ENCODE data around the gene C12orf42. TPM values are rescaled to one million over a fixed set of nuclear protein-coding genes. Genes with fewer than 3 reads are reported as not detected.

C12orf42 gene
- total and polyA plus RNA-seq, 2 donors (not counting 1 experiment from before 2014, with no cell fraction given): 25.6 to 138 TPM

DNA sequence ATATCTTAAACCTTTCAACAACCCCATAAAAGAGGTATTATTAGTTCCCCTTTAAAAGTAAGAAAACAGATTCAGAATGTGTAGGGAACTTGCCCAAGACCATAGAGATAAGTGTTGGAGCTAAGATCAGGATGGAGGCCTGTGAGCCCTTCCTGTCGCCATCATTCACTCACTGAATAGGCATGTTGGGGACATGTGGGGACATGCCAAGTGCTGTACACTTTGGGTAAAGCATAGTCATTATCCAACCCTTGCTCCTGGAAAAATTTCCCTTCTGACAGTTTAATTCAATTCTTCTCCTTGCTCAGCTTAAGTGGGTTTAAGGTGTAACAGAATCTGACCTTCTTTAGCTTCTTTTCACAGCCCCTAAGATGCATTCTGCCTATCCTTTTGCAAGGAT is 28.0 kb upstream of the C12orf42 start:
- peaks cover 1 to 2% of the 10 kb centered on the region in 2 donors for H3K4me1 ChIP-seq (ENCODE audit: control insufficient read depth in 2 of 2, insufficient read depth in 2 of 2, low read length in 2 of 2)
- no peak overlapping the region for H3K9ac ChIP-seq (ENCODE audit: low read length)
- H2AFZ ChIP-seq (ENCODE audit: insufficient read depth, low read depth, low read length, poor library complexity, severe bottlenecking): no peak overlapping the region
- Mint-ChIP-seq H3K4me3 (no peak overlapping the region), H3K9me3 (ENCODE audit: insufficient read depth) (peaks cover 4% of the 10 kb centered on the region), H3K4me1 (peaks cover 7% of the 10 kb centered on the region), H3K27ac (no peak overlapping the region), H3K27me3 (peaks cover 3% of the 10 kb centered on the region)
- peaks cover 0 to 2% (median 0%) of the 10 kb centered on the region in 3 donors for H3K9me3 ChIP-seq (ENCODE audit: control extremely low read depth in 1 of 3, control insufficient read depth in 2 of 3, insufficient read depth in 1 of 3, low read length in 2 of 3)
- no peak for ATAC-seq (ENCODE audit: low read depth)
- intact Hi-C loops (cut with micrococcal nuclease): no loop called here
- ChIA-PET CTCF (interaction anchor here (1.1 to 2.0 kb wide), 4 partner anchors 10 to 575 kb away, joined by 3 to 12 read pairs (median 7); no protein-coding TSS in a partner anchor), POLR2A (interaction anchor here (0.6 kb wide), 1 partner anchor 690 kb away, joined by 4 read pairs; no protein-coding TSS in a partner anchor)
- DNase-seq: no peak
- no peaks in the 10 kb centered on the region for H3K36me3 ChIP-seq (replicated peaks in 1 of 2; ENCODE audit: control extremely low read depth in 1 of 2, control insufficient read depth in 1 of 2, extremely low read depth in 1 of 2, insufficient read depth in 2 of 2, low read length in 1 of 2)
- no peak for TF ChIP-seq EZH2 (IDR thresholded peaks at IDR 0.05; ENCODE audit: borderline replicate concordance, insufficient read depth, low read depth, low read length, poor library complexity, severe bottlenecking)
- TF ChIP-seq, protein P1, sequence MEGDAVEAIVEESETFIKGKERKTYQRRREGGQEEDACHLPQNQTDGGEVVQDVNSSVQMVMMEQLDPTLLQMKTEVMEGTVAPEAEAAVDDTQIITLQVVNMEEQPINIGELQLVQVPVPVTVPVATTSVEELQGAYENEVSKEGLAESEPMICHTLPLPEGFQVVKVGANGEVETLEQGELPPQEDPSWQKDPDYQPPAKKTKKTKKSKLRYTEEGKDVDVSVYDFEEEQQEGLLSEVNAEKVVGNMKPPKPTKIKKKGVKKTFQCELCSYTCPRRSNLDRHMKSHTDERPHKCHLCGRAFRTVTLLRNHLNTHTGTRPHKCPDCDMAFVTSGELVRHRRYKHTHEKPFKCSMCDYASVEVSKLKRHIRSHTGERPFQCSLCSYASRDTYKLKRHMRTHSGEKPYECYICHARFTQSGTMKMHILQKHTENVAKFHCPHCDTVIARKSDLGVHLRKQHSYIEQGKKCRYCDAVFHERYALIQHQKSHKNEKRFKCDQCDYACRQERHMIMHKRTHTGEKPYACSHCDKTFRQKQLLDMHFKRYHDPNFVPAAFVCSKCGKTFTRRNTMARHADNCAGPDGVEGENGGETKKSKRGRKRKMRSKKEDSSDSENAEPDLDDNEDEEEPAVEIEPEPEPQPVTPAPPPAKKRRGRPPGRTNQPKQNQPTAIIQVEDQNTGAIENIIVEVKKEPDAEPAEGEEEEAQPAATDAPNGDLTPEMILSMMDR (IDR thresholded peaks at IDR 0.05): no peak
- no peak overlapping the region for H3K27ac ChIP-seq (ENCODE audit: low read length in 2 of 2)
- H3K4me3 ChIP-seq (ENCODE audit: control extremely low read depth in 1 of 5, extremely low read depth in 1 of 5, insufficient read depth in 1 of 5, low read depth in 2 of 5, low read length in 4 of 5): no peak overlapping the region
- no peak overlapping the region for H3K4me2 ChIP-seq (replicated peaks; ENCODE audit: low read depth, low read length, poor library complexity, severe bottlenecking)
- H3K79me2 ChIP-seq (ENCODE audit: control insufficient read depth, insufficient read depth, low read length): no peaks in the 10 kb centered on the region
- H3K27me3 ChIP-seq (replicated peaks in 1 of 4; ENCODE audit: control extremely low read depth in 1 of 4, control insufficient read depth in 3 of 4, insufficient read depth in 4 of 4, low read length in 3 of 4): peaks cover 0 to 3% (median 0%) of the 10 kb centered on the region in 4 experiments
- H4K20me1 ChIP-seq (ENCODE audit: control insufficient read depth, insufficient read depth, low read length, poor library complexity, severe bottlenecking): no peaks in the 10 kb centered on the region
- 100% methylated on average over 1 of the region's 1 CpG for WGBS (ENCODE audit: insufficient coverage)

DNA sequence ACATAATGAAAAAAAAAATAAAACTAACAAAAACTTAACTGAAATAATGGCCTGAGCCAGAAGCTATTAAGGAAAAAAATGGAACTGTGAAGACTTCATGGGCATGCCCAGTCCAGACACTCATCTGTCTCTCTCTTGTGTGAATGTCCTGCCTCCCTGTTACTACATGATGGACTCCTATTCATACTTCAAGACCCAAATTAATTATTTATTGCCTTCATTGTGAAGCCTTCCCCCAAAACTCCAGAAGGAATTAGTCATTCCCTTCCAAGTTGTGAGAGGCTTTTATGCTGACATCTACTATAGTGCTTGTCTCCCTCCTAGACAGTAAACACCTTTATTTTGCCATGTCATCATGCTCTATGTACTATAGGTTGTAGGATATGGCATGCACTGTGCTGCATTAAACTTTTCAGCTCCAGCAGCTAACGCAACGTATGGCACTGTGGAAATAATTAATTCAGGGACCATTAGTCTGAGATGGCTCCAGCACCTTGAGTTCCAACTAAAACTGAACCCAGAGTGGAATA is 25.0 kb upstream of the C12orf42 start:
- POLR2A ChIA-PET: no interaction called here
- H3K27ac ChIP-seq (ENCODE audit: low read length in 2 of 2): no peak overlapping the region
- no peak overlapping the region for H2AFZ ChIP-seq (ENCODE audit: insufficient read depth, low read depth, low read length, poor library complexity, severe bottlenecking)
- no peak for TF ChIP-seq EZH2 (IDR thresholded peaks at IDR 0.05; ENCODE audit: borderline replicate concordance, insufficient read depth, low read depth, low read length, poor library complexity, severe bottlenecking)
- TF ChIP-seq, protein P1 (IDR thresholded peaks at IDR 0.05): no peak
- H3K27me3 ChIP-seq (replicated peaks in 1 of 4; ENCODE audit: control extremely low read depth in 1 of 4, control insufficient read depth in 3 of 4, insufficient read depth in 4 of 4, low read length in 3 of 4): peaks cover 0 to 3% (median 0%) of the 10 kb centered on the region in 4 experiments
- DNase-seq (no peak), ATAC-seq (ENCODE audit: low read depth) (no peak)
- no CpG with 5 or more reads among the region's 2 CpGs for WGBS (ENCODE audit: insufficient coverage)
- H3K4me3 ChIP-seq (ENCODE audit: control extremely low read depth in 1 of 5, extremely low read depth in 1 of 5, insufficient read depth in 1 of 5, low read depth in 2 of 5, low read length in 4 of 5): no peak overlapping the region
- peaks cover 4% of the 10 kb centered on the region for H3K9me3 Mint-ChIP-seq (ENCODE audit: insufficient read depth)
- H3K4me1 Mint-ChIP-seq: peaks cover 13% of the 10 kb centered on the region
- peaks cover 3% of the 10 kb centered on the region for H3K27me3 Mint-ChIP-seq
- peaks cover 0 to 6% (median 4%) of the 10 kb centered on the region in 3 donors for H3K9me3 ChIP-seq (ENCODE audit: control extremely low read depth in 1 of 3, control insufficient read depth in 2 of 3, insufficient read depth in 1 of 3, low read length in 2 of 3)
- CTCF ChIA-PET: interaction anchor here (1.6 kb wide), 1 partner anchor 572 kb away, joined by 5 read pairs; no protein-coding TSS in a partner anchor
- no peak overlapping the region for H3K4me3 Mint-ChIP-seq
- no peak overlapping the region for H3K27ac Mint-ChIP-seq
- no peak overlapping the region for H3K9ac ChIP-seq (ENCODE audit: low read length)
- no peaks in the 10 kb centered on the region for H3K36me3 ChIP-seq (replicated peaks in 1 of 2; ENCODE audit: control extremely low read depth in 1 of 2, control insufficient read depth in 1 of 2, extremely low read depth in 1 of 2, insufficient read depth in 2 of 2, low read length in 1 of 2)
- intact Hi-C loops (cut with micrococcal nuclease): no loop called here
- no peak overlapping the region for H3K4me2 ChIP-seq (replicated peaks; ENCODE audit: low read depth, low read length, poor library complexity, severe bottlenecking)
- H4K20me1 ChIP-seq (ENCODE audit: control insufficient read depth, insufficient read depth, low read length, poor library complexity, severe bottlenecking): no peaks in the 10 kb centered on the region
- H3K4me1 ChIP-seq (ENCODE audit: control insufficient read depth in 2 of 2, insufficient read depth in 2 of 2, low read length in 2 of 2): peaks cover 4 to 8% of the 10 kb centered on the region in 2 donors
- no peaks in the 10 kb centered on the region for H3K79me2 ChIP-seq (ENCODE audit: control insufficient read depth, insufficient read depth, low read length)
